Superior temporal gyrus (tissue), 1 donor: ENCODE measurements around the gene AGBL4.

ENCODE experiments used
- DNase-seq: peaks from one replicate; pipeline ENCODE4 v3.0.0-alpha.2; 2016; ENCODE audit errors: extremely low spot score

Gene AGBL4

DNA sequence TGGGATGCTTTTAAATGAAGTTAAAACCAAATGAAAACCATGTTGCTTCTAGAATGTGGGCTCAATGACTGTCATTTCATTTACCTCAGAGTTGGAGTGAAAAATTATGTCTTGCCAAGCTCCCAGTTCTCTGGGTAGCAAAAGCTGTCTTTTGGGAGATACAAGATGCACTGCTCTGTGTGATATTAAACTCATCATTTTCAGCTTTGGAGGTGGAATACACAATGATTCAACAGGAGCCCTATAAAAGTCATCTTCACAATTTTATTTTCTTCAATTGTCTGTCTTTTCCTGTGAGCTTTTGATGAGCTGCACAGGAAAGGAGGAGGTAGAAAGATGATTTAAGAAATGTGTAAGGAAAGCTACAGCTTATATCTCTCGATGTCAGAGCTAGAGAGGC lies 1431.4 kb downstream of the AGBL4 start:
- DNase-seq: no peak

DNA sequence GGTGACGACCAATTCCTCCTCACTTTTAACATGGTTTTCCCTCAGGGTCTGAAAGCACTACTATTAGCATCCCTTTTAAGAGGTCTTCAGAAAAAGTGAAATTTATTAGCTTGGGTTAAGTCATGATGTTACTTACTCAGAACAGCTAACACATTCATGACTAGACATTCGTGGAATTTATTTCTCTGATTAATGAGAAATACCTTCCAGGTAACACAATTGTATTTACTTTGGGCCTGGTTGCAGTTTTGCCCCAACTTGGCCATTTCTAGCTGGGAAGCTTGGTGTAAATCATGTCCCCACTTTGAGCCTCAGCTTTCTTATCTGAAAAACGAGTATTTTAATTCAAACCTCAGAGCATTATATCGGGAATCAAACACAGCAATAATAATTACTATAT lies 1432.6 kb downstream of the AGBL4 start:
- no peak for DNase-seq

DNA sequence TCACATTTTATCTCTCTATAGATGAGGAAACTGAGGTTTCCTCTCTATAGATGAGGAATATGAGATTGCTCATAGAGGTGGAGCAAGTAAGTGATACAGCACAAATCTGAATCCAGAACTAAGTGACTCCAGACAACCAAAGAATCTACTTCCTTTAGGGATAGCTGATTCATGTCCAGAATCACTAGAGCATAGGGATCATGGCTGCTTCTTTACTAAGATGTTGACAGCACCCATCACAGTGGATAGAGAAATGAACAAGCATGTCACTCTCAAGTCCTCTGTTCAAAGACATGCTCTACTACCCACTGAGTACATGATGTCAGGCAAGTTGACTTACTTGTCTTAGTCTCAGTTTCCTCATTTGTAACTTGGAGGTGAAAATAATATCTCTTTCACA lies 1435.7 kb downstream of the AGBL4 start:
- no peak for DNase-seq

DNA sequence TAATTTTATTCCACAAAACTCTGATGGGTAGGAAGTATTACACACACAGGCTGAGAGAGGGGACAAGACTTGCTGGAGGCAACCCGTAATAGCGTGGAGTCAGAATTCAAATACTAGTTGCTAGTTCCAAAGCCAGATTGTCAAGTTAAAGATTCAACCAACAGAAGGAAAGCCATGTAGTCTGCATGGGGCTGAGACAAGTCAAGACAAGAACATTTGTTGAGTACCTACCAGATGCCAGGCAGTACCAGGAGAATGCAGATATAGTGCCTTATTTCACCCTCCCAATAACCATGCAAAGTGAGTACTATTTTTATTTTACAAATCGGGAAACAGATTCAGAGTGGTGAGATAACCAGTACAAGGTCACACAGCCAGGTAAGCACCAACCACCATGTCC lies 1441.3 kb downstream of the AGBL4 start:
- DNase-seq: no peak

DNA sequence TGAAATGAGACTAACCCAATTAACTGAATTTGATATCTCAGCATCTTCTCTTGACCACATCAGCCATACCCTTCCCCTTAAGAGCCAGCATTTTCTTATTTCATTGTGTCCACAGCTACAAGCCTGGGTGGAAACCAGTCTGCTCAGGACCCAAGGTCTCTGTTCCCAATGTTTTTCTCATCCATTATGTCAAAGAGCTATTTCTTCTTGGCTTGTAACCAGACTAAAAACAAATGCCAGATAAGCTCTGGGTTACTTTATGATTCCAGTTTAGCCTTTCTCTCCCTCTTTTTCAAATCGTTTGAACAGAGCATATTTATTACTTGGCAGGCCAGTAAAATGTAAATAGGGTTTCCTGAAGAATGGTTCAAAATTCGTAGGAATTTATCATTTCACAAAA lies 1442.5 kb downstream of the AGBL4 start:
- DNase-seq: no peak

DNA sequence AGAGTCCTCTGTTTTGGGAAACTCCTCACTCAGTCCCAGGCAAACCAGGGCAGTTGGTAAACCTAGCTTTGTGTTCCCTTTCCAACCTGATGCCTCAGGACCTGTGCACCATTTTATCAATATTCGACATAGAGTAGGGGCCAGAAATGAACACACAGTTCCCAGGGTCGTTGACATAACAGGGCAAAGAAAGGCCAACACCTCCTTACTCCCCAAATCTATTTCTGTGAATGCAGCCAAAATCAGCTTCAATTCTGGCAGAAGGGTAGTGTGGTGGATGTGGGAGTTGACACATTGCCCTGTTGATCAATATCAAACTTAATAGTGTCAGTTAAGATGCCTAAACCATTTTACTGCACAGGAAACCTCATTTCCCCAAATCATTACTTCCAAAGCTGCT lies 1447.2 kb downstream of the AGBL4 start:
- DNase-seq: no peak

DNA sequence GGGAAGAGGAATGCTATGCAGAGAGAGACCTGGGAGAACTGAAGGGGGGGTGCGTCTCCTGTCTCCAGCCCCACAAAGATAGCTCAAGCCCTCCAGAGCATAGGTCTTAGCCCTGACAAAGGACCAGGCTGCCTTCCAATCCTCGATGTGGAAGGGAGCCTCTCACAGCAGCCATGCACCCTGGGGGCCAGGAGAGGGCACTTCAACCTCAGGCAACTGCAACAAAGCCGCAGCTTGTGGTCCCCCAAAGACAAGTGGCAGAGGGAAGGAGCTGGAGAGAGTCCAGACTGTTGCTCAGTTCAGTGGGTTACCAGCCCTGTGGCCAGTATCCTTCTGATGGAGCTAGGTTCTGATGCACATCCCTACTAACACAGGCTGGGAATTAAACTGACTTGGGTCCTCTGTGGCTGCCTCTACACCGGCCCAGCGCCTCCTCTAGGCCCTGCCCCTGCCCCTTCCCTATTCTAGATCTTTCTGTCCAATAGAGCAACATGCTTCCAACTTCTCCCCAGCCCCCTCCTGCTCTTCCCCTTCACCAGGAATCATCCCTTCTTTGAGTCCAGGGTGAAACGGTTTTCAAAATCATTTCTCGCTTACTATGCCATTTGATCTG lies 1451.0 kb downstream of the AGBL4 start:
- DNase-seq: peak; percentile 89

DNA sequence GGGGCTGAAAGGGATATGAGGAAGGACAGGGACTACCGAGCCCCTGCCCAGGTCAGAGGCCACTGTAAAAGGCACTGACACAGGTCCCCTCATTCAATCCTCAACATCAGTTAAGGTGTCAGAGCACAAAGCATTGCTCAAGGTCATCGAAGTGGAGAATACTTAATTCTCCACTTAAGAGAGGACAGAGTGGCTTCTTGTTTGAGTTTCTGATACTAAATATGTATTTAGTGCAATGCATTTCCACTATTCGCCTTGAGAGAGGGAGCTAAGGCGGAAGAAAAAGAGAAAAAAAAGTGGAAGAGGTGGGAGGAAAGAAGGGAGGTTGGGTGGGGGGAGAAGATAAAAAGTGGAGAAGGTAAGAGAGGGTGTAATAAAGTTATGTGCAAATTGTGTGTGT lies 1451.6 kb downstream of the AGBL4 start:
- DNase-seq: no peak

DNA sequence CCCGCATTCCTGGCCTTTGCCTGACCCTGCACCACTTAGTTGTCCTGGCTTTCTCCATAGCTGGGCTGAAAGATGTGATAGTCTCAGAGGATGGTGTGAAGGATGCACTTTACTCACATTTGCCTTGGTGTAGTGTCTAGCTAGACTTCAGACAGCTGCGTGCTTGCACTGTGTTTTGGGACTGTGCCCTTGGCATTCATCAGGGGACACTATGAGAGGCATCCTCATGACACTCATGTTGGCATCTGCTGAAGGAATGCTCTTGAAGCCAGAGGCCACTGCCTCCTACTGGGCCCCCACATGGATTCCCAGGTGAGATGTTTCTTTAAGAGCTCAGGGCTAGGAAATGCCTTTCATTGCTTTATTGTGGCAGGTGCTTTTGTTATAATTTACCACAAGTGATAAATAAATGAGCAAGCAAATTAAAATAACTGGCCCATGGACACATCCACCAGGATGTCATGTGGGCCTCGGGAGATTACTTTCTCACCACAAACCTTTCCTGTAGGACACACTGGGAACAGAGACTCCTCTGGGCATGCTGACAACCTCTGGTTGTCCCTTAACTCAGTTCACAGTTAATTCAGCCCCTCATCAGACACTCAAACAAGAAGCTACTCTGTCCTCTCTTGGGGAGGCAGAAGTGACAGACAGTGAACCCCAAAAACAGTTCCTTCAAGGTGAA lies 1452.3 kb downstream of the AGBL4 start:
- no peak for DNase-seq

DNA sequence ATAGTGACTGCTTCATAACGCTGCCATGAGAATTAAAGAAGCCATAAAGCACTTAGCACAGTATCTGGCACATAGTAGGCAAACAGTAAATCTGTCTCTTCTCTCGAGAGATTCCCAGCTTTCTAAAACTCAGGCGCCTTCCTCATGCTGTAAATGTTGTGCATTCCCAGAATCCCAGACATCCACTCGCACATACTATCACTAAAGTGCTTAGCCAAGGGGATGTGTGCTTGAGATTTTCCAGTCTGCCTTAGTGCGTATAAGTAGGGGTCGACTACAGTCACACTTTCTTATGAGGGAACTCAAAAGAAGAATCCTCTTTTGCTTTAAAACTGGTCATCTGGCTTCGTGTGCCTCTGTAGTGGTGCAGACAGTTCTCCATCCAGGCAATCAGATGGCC lies 1453.2 kb downstream of the AGBL4 start:
- DNase-seq: no peak

DNA sequence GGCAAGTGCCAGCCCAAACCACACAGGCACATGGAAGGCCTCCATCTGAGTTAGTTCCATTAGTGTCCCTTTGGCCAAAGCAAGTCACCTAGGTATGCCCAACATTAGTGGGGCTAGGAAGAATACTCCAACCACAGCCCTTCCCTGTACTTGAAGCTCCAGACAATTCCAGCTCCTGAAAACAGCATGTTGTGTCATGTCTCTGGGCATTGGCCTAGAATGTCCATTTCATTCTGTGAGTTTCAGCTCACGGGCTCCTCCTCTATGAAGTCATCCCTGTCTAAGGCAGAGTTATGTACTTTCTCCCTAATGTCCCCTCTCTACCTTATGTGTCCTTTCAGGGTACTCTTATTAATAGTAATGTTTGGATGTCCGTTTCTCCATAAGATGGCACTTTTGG lies 1455.3 kb downstream of the AGBL4 start:
- no peak for DNase-seq

DNA sequence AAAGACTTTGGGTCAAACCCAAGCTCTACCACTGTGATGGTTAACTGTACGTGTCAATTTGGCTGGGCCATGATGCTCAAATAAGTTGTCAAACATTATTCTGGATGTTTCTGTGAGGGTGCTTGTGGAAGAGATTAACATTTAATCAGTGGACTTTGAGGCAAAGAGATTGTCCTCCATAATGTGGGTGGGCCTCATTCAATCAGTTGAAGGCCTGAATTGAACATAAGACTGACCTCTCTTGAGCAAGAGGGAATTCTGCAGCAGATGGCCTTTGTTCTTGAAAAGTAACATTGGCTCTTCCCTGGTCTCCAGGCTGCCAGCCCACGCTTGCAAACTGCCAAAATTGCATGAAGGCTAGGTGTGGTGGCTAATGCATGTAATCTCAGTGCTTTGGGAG lies 1457.3 kb downstream of the AGBL4 start:
- no peak for DNase-seq

DNA sequence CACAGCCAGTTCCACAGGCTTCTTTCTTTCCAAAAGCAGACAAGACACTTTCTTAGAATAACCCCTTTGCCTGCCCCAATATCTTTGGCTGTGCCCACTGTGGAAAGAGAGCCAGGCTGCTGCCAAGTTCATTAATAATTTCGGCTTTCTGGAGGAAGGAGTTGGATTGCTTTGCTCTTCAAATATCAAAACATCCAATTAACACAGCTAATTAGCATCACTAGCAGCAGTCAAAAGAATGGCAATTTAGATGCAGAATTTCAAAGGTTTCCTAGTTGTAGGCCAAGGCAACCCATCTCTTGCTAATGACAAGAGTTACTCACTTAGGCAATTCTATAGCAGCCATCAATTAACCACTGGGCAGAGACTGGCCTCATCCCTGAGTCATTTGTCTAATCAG lies 1460.7 kb downstream of the AGBL4 start:
- DNase-seq: no peak

DNA sequence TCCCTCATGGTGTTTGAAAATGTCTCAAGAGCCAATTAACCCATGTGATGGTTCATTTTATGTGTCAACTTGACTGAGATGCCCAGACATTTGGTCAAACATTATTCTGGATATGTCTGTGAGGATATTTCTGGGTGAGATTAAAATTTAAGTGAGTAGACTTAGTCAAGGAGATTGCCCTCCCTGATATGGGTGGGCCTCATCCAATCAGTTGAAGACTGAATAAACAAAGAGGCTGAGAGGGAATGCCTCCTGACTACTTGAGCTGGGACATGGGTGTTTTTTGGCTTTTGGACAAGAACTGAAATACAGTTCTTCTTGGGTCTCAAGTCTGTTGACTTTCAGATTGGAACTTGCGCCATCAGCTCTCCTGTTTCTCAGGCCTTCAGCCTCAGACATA lies 1462.3 kb downstream of the AGBL4 start:
- no peak for DNase-seq

DNA sequence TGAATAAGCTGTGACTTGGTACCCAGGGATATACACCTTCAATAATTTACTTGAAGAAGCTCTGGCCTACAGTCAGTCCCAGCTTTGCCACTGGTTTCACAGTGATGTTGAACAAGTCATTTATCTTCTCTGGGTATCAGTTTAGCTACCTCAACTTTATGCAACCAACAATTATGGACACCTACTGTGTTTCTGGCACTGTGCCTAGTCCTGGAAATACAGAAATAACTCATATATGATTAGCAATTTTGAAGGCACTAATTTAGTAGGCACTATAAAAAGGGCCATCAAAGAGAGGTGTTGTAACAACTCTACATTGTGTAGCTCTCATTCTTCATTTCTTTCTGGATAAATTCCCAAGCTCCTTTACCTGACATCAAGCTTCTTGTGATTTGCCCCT lies 1463.2 kb downstream of the AGBL4 start:
- DNase-seq: no peak

DNA sequence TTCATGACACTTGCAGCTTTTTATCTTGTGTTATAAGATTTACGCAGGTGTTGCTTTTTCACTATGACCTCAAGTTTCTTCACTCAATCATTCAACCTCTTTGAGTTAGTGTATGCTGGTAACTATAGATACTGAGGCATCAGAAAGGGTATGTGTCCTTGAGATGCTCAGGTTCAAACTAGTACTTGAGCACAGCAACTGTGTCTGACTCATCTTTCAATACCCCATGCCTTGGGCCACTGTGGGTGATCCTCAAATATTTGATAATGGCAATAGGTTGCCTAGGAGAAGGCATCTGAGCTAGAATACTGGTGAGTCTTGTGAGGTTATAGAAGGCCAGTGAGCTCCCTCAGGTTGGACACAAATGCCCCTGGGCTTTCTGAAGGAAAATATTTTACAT lies 1463.6 kb downstream of the AGBL4 start:
- DNase-seq: no peak

DNA sequence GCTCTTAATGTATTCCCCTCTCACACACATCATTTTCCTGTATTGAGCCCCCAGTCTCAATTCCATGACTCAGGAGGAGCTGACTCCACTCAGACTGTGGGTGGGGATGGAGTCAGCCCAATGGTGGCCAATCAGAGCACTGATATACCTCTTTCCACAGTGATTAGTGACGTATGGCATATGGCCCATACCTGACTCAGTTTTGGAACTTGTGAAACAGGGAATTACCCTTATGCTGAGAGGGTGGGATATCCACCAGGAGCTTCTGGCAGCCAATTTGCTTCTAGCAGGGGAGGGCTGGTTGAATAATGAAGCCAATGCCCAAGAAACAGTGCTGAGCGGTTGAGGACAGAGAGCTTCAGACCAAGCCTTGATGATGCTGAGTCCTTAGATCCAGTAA lies 1465.4 kb downstream of the AGBL4 start:
- no peak for DNase-seq

DNA sequence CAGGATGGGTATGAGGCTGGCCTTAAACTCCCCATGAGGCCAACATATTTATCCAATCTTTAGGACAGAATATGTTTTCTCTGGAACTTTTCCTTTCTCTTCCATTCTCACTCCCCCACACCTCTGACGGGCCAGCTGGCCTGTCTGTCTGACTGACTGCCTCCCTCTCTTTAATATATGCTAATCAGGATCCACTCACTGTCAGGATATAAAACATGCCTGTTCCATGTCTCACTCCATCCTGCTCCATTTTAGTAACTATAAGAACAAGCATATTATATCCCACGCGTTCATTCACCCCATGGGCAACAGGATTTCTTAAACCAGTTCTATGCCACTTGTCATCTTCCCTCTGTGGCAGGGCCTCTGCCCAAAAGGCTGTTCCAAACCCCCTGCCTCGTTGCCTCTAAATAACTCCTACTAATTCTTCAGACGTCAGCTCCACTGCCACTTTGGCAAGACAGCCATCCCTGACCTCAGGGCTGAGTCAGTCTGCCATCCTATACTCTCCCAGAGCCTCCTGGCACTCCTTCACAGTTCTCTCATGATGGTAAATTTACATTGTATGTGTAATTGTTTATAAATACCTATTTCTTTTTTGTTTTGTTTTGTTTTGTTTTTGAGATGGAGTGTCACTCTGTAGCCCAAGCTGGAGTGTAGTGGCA lies 1467.4 kb downstream of the AGBL4 start:
- no peak for DNase-seq

DNA sequence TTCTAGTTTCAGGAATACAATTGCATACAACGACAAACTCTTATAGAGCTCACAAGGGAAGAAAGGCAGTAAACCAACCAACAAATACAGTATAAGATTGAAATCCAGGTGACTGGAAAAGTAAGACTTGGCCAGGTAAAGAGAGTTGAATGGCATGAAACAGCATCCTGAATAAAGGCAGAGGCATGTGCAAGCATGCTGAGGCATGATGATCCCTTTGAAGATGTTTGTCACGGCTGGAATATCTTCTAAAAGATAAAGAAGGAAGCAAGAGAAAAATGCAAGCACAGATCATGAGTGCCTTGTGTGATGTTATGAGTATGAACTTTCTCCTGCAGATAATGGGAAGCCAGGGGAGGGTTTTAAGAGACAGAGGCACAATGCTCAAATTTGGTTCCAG lies 1468.5 kb downstream of the AGBL4 start:
- no peak for DNase-seq

DNA sequence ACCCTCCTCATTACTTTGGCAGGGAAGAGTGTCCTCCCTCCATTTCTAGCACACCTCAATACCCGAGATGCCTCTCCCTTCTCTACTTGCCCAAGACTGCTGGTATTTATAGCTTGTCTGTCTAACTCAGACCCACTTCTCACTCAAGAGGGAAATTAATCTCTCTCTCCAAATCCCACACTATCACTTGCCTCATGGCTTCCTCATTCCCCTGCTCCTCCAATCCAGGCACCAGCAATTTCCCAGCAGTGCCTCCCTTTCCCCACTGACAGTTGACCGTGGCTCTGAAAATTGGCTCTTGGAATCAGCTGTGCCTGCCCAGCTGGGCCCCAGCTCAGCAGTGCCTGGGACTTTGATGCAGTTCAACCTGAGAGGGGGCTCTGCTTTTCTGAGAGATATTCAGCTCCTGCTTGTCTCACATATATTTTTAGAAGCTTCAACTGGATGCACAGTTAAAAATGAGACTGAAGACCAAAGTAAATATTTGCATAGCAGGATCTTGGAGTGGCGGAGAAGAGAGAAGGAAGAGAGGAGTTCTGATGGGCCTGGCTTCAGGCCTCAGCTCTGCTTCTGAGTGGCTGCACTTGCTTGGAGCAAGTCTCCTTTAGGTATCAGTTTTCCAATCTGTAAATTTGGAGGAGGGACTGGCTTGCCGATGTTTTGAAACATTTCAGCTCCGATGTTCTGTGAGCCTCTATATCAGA lies 1470.7 kb downstream of the AGBL4 start:
- DNase-seq: no peak

DNA sequence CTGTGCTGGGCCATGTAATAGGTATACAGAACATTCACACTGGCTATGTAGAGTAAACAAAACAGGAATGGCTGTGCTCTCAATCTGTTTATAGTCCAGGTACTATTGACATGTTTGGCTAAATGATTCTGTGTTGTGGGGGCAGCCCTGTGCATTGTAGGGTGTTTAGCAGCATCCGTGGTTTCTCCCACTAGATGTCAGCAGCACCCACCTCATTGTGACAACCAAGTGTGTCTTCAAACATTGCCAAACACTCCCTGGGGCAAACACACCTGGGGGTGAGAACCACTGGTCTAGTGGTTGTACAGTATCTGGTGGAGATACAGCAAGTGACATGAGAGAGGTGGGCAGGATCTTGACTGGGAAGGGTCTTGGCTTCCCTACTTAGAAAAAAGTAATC lies 1471.3 kb downstream of the AGBL4 start:
- no peak for DNase-seq

DNA sequence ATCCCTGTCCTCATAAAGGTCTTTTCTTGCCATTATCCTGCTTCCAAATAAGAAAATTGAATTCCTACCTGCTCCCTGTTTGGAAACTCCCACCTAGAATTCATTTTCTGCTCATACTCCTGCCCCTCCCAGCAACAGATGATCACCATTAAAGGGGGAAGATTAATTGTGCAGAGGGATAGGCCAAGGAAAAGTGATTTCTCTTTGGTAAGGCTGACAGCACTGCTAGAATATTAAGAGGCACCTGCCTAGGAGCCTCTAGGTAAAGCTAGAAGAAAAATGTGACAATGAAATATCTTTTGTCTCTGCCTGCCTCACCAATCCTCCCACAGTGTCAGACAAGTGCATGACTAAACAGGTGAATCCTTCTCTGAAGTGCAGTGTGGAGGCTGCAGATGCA lies 1474.8 kb downstream of the AGBL4 start:
- no peak for DNase-seq
